IPS-NIHi7 (cell line): ENCODE results near the gene ARFGEF3.

Experiments
- DNase-seq: peaks from one replicate; pipeline ENCODE4 v3.0.0; 2012; ENCODE audit warnings: mixed read lengths; ENCODE audit errors: extremely low spot score

The ARFGEF3 gene

DNA sequence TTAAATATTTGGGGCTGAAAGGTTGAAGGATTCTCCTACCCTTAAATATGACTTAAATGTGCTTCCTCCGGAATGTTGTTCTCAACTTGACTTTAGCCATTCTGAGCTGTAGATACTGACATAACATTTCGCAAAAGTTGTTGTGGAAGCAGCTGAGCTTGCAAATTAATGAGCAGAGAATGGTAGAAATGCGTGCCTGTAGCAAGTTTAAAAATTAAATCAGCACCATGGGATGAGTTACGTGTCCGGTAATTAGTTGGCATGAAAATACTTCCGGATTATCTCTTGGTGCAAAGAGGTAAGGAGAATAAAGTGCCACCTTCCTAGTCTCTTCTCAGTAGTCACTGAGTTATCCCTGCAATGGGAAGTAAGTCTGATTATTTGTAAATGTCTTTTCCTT lies 80.2 kb downstream of the ARFGEF3 start:
- no peak for DNase-seq

DNA sequence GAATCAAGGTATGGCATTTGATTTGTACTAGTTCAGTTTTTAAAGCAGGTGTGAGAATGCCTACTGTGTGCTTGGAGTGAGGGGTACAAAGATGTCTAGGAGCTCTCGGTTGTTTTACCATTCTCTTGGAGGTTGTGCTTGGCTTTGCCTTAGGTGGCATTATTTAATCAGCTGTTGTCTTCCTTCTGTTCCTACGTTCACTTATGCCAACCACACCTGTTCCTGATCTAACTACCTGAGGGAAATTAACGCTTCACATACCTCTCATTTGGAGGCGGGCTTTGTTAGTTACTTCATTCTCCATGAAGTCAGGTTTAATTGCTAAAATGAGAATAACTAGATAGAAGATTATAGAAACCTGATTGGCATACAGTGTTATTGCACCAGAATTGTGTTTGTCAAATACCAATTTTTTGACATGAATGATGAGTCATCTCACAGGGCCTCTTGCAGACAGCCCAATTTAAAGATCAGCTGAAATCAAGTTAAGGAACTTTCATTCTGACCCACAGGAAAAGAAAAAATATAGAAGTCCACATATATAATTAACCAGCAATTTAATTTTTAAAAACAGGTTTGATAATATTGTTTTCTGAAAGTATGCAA lies 81.4 kb downstream of the ARFGEF3 start:
- DNase-seq, result no peak

DNA sequence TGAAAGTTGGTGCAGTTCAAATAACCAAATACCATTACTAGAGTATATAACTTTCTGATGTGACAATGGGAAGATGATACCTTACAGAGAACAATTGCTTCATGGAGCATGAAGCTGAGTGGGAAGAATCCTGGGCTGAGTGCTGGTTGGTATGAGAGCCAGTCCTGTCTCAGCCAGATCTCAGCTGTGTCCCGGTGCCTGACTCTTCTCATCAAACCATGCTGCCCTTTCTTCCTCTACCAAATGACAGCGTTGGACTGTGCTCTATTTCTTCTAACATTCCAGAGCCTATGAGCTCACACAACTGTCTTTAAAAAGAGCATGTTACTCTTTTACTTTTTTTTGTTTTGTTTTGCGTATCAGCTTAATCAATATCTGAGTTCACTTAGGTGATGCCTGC lies 84.0 kb downstream of the ARFGEF3 start:
- DNase-seq, result no peak

DNA sequence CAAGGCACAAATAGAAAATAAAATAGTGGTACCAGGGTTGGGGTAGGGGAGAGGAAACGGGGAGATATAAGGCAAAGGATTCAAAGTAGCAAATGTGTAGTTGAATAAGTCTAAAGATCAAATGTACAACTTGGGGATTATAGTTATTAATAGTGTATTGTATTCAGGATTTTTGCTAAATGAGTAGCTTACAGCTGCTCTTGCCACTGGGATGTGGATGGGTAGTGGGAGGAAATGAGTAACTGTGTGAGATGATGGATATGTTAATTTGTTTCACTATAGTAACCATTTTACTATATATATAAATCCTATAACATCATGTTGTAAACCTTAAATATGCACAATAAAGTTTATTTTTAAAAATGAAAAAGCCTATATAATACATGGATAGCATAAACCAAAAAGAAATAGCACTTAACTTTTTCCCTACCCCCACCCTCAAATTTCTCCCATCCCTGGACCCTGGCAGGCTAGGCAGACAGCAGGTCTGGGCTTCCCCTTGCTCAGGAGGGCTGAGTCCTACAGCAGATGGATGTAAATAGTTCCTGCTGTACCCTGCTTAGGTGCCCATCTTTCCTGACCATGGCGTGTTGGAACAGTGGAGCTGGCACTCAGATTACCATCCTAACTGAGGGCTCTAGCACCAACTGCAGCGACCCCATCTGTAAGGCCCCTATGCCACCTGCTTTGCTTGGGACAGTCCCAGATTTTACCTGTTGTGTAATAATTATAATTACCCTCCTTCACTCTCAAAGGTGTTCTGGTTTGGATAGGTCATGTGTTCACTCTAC lies 85.1 kb downstream of the ARFGEF3 start:
- DNase-seq, result no peak

- no peak for DNase-seq
Measured at GRCh38 chr6:138248011-138248410, 86.3 kb downstream of the ARFGEF3 start.

DNA sequence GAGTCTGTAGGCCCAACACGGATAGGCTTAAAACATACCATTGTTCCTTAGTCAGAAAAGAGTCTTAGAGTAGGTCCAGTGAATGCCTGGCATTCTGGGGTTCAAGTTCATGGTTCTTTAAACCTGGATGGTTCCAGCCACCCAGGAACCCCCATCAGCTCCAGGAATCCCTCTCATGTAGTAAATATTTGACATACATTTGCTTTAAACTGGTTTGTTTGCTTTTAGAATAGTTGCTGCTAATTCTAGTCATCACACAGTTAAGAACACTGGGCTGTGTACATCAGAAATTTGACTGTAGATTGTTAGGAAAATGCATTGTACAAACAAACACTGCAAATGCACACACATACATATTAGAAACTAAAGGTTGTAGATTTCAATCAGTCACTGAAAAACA lies 87.1 kb downstream of the ARFGEF3 start:
- DNase-seq, result no peak

GRCh38 chr6:138250053-138250452 lies 88.3 kb downstream of the ARFGEF3 start:
- DNase-seq, result no peak

DNA sequence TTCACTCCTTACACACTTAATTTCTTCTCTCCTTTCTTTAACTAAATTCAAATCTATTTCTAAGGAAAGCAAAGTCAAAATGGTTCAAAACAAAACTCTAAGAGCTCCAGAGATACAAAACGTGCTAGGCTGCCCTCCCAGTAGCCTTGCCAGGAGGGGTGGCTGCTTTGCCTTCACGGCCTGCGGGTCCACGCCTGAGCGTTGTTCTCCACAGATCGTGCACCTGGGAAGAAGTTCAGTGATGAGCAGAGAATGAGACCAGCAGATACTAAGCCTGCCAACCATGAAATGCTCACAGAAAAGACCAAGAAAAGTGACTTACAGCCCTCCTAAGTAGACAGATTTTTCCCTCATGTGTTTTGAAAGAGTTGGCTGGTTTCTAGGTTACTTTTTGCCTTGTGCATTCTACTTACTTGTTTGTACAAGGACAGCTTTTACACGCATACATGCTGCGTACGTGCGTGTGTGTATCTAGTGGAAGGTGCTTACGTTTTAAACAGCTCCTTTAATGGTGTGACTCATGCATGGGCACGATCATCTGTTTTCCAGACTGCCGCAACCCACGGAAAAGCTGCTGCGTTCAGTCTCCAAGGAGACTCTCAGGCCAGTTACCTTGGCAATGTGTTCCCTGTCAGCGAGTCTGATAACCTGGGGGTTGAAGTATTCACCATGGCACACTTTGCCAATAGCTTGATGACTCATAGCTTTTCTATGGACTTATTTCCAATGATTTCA lies 88.9 kb downstream of the ARFGEF3 start:
- DNase-seq, result no peak

DNA sequence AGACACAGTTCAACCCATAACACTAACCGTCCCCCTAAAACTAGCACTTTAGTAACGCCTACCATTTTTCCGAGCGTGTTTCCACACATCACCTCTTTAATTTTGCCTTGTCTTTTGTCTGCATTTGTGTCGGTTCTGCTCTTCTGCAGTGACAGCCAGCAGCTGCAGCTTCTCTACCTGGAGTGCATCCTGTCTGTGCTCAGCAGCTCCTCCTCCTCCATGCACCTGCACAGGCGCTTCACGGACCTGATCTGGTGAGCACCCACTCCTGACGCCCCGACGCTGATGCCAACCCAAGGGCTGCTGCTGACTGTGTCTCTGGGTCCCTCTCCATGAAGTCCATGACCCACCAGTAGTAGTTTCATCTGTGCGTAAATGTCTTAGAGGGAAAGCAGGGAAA lies 92.0 kb downstream of the ARFGEF3 start:
- DNase-seq, result no peak

- no peak for DNase-seq
Measured at GRCh38 chr6:138255443-138255842, 93.7 kb downstream of the ARFGEF3 start.

DNA sequence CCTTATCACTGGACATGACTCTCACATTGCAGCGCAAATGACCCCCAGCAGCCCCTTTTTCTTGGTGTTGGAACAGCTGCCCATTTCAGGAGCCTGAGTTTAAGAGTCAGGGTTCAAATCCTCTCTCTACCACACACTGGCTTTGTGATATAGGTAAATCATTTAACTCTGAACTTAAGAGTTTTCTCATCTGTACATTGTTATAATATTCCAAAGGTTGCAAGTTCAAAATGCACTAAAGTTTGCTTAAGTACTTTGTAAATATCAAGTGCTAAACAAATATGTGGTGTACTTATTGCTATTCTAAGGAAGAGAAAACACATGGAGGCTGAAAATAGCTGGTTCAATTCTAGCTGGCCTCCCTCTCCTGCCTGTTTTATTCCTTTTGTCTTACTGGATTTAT lies 95.9 kb downstream of the ARFGEF3 start:
- no peak for DNase-seq

DNA sequence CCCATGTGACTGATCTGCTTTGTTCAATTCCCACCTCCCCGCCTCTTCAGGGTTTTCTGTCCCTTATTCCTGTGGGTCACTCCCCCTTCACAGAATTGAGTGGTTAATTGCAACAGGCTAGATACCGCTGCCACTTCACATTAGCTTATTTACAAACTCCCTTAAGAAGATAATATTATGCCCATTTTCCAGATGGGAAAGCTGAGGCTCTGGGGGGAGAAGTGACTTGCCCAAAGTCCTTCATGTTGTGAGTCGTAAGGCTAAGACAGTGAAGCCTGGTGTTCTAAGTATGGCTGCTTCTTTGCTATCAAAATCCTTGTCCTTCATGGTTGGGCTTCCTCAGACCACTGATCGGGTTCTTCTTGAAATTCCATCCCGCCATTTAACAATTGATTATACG lies 96.5 kb downstream of the ARFGEF3 start:
- DNase-seq, result no peak

GRCh38 chr6:138258991-138259390 lies 97.3 kb downstream of the ARFGEF3 start:
- DNase-seq, result no peak

- DNase-seq, result no peak
Measured at GRCh38 chr6:138261116-138261780, 99.5 kb downstream of the ARFGEF3 start.

DNA sequence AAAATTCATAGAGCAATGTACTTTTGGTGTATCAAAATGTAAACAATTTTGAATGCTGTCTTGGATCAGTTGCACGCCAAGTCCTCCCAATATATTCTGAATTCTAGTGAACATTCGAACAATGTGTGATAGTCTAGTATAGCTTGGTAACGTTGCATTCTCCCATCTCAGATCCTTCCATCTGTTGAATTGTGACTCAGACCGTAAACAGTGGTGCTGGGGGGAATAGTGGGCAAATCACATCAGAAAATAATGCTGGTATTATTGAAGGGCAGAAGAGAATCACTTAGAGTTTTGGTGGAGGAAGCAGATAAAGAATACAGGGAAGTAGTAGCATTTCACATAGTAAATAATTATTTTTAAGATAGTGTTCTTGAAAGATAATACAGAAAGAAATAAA lies 102.2 kb downstream of the ARFGEF3 start:
- DNase-seq, result no peak

- DNase-seq, result no peak
Measured at GRCh38 chr6:138264372-138264880, 102.7 kb downstream of the ARFGEF3 start.

- DNase-seq, result no peak
Measured at GRCh38 chr6:138266095-138266494, 104.4 kb downstream of the ARFGEF3 start.

DNA sequence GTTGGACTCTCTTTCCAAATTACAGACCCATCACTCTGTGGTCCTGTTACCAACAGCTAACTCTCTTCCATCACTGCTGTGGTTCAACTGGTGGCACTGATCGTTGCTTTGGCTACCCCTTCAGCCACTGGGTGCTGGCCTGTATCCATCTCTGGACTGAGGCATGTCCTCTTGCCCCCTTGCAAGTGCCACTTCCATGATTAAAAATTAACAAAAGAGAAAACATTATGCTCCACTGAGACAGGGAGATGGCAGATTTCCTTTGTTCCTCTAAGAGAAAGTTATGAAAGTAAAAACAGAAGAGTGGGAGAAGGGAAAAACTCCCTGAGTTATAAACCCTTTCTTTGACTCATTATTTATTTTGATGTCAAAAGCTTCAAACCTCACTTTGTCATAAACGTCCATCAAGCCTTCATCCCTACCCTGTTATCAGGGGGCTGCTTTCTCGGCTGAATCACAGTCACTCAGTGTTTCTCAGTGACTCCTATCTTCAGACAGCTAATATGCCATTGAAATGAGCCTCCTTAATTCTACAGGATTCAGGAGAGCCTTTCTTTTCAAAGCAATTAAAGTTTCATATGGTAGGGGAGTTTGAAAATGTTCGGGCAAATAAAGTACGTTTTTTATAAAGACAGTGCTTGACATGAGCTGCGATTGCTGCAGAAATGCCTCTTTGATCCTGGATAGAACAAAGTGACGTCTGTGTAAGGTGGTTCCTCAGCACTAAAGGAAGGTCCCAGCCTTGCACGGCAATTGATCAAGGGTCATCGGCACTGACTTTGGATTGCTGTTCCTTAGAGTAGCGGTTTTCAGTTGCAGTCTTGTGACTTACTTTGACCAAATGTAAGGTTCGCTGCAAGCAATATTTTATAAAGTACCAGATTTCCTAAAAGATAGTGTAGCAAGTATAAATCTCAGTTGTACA lies 106.5 kb downstream of the ARFGEF3 start:
- DNase-seq, result no peak

DNA sequence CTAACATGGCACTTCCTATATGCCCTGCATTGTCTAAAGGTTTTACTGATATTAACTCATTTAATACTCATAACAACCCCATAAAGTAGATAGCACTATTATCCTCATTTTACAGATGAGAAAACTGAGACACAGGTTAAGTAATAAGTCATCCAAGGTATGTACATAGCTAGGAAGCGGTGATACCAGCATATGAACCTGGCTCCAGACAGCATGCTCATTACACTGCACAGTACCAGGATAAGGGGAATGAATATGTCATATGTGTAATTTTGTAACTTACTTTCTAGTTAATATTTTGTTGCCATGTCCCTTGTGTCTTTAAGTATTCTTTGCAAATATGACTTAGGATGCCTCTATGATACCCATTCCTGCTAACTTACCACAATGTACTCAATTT lies 109.7 kb downstream of the ARFGEF3 start:
- no peak for DNase-seq

- DNase-seq, result no peak
Measured at GRCh38 chr6:138272533-138273315, 111.0 kb downstream of the ARFGEF3 start.
